Body of pancreas (tissue), 4 donors: ENCODE results near the gene FAM120C.

Source experiments
- POLR2A ChIP-seq, 3 donors: fragments of 450-650 bp; IDR thresholded peaks; one replicate each; pipeline ENCODE4 v1.6.1; 2016; ENCODE audit warnings: antibody characterized with exemption in 3 of 3, mild to moderate bottlenecking in 2 of 3
- TF ChIP-seq, protein P1 (sequence below), 7 experiments: fragments of 450-650 bp in 4 of 7; fragments of 200-600 bp in 3 of 7; sonication (generic) in 3 of 7; IDR thresholded peaks; one replicate each; pipeline ENCODE4 v1.5.1; 2016 to 2019; ENCODE audit warnings: antibody characterized with exemption in 7 of 7

DNA sequence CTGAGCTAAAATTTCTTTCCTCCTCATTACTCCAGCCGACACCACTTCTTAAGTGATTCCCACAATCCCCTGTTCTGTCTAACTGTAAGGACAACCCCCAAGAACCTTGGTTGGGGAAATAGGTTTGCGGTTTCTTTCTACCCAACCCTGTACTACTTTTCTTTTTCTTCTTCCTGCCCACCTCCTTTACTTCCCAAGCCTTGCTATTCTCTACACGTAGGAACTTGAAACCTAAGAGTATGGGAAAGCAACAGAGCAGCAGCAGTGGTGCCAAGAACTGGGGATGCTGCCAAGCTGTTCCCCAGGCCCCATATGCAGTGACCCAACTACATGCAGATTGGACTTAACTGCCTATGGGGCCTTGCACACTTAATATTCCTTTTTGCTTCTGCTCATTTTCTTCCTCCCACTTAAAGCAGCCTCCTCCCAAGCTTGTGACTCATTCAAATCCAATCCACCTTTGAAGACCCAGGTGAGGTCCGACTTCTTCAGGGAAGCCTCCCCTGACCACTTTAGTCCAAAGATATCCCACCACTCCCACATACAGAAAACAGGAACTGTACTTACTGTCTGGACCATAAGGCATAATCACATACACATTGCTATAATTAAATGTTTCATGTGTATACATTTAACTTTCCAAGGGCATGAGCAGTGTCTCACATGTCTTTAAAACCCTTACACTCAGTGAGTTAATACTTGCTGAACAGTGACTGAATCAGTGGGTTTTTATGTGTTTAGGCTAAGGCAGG is 1.7 kb downstream of the FAM120C start:
- TF ChIP-seq, protein P1, sequence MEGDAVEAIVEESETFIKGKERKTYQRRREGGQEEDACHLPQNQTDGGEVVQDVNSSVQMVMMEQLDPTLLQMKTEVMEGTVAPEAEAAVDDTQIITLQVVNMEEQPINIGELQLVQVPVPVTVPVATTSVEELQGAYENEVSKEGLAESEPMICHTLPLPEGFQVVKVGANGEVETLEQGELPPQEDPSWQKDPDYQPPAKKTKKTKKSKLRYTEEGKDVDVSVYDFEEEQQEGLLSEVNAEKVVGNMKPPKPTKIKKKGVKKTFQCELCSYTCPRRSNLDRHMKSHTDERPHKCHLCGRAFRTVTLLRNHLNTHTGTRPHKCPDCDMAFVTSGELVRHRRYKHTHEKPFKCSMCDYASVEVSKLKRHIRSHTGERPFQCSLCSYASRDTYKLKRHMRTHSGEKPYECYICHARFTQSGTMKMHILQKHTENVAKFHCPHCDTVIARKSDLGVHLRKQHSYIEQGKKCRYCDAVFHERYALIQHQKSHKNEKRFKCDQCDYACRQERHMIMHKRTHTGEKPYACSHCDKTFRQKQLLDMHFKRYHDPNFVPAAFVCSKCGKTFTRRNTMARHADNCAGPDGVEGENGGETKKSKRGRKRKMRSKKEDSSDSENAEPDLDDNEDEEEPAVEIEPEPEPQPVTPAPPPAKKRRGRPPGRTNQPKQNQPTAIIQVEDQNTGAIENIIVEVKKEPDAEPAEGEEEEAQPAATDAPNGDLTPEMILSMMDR (IDR thresholded peaks at IDR 0.05) = no peak
- TF ChIP-seq POLR2A (IDR thresholded peaks at IDR 0.05) = no peak
